ENCODE measurements around the gene P2RX6. TPM values are rescaled to one million over a fixed set of nuclear protein-coding genes. Genes with fewer than 3 reads are reported as not detected.

Gene P2RX6
- total RNA-seq, 1 experiment from 2014 or later: 1.3 TPM

DNA sequence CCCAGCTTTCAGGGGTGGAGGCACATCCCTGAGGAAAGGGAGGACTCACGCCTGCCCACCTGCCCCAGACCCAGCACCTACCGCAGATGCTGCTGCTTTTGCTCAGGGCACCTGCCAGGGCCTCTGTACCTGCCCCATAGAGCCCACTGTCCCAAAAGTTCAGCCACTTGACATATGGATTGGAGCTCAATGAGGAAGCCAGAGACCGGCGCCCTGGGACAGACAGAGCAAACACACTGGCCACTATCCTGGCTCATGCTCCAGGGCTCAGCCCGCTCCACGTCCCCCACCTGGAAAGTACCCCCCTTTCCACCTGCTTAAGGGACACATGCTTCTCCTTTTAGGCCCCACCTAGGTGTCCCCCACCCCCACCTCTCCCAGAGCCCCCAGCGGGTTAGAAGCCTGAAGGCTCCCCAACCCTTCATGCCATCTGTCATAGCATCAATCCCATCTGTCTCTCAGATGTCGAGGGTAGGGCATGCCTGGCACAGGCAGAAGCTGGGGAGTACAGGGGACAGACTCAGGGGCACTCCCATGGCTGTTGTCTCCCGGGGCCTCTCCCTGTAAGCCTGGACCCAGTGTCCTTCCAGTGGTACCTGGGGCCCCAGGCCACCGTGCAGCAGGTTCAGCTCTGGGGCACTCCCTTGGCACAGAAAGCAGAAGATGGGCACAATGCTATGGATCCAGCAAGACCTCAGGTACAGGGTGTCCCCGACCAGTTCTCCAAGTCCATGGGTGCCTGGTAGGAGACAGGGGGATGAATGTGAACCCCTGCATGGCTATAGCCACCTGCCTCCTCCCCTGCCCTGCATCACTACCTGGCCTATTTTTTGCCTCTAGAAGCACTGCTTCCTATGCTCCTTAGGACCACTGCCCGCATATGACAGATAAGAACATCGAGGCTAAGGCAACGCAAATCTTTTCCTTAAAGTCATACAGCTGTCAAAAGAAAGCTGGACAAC is 2.2 kb upstream of the P2RX6 start:
- DNase-seq (ENCODE audit: low read depth): no peak

DNA sequence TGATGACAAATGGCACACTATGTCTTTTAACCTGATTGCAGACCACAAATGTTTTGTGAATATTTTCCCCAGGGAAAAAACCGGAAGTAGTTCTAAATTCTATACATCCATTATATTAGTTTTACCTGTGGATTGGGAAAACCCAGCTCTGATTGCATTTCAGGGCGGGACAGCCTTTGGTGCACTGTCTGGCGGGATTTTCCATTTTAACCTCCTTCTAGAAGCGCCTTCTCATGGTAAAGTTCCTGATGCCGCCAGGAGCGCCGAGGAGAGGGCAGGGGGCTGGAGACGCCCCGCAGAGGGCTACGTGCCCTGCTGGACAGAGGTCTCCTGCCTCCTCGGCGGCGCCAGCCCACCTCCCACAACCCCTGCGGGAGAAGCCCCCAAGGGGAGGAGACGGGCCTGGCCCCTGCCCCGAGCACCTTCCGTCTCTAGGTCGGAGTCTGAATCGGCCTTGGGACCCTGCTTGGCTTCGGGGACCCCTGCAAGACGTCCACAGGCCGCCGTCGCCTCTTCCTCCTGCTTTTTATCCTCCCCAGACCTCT is 1.2 kb upstream of the P2RX6 start:
- DNase-seq (ENCODE audit: low read depth): no peak

DNA sequence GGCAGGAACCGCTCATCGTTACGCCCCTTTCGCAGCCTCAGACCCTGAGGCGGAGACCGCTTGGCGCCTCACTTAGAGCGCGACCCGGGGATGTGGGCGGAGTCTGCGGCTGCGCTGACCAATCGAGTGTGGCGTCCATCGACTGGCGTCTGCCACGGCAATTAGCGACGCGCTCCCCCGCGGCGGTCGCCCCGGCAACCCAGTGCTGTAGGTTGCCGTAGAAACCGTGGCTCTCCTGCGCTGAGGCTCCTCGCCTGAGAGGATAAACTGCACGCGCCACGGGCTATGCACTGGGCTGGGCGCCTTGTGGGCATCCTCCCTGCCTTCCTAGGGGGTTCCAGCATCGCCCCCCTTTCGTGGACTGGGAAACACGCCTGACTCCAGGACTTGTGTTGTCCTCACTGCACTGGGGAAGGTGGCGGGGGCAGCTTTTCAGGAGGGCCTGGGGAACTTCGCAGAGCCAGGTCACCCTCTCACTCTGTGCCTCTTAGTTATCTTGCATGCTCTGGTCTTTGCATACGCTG is 701 bp upstream of the P2RX6 start:
- peak; percentile 97 for DNase-seq (ENCODE audit: low read depth)

DNA sequence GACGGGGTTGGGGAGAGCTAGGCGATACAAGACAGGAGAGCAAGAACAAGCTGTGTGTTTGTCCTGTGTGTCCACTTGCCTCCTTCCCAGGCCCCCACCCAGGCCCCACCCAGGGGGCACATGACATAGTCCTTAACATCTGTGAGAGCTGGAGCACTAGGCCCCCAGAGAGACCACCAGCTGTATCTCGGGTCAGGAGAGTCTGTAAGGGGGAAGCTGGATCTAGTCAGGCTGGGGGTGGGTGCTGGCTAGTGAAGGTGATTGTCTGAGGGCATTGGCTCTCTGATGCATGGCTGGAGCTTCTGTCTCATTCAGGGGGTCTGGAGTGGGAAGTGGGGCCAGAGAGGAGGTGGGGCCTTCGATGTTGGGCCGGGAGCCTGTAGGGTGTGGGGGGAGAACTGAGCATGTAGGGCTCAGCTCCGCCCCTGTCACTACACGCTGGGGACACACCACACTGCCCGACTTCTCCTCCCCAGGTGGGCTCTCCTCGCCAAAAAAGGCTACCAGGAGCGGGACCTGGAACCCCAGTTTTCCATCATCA is 571 bp downstream of the P2RX6 start:
- no peak for DNase-seq (ENCODE audit: low read depth)

DNA sequence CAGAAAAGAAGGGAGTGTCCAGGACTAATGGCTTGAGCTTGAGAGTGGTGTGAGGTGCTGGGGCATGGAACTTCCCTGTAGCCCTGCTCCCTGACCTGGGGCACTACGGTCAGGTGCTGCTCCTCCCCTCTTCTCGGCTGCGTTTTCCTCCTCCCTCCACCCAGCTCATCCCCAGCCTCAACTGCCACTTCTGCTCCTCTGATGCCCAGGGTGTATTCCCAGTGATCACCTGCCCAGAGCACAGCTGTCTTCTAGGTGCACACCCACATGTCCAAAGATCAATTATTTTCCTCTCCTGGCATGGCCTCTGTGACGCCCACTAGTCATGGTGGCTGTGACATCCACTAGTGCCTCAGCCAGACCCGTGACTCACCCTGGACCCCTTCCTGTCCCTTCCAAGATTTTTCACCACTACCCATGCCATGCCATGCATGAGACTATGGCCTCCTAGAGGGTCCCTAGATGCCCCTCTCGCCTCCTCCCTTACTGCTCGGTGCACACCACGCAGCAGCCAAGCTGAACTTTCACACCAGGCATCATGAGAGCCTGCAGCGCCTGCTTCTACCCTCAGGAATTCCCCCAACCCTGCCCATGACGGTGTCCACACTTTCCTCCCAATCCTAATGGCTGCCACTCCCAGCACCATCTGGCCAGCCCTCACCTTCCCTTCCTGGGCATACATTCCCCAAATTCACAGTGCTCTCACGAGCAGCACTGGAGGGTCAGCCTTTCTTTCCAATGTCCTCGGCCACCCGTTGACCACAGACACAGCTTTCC is 1.9 kb downstream of the P2RX6 start:
- no peak for DNase-seq (ENCODE audit: low read depth)

DNA sequence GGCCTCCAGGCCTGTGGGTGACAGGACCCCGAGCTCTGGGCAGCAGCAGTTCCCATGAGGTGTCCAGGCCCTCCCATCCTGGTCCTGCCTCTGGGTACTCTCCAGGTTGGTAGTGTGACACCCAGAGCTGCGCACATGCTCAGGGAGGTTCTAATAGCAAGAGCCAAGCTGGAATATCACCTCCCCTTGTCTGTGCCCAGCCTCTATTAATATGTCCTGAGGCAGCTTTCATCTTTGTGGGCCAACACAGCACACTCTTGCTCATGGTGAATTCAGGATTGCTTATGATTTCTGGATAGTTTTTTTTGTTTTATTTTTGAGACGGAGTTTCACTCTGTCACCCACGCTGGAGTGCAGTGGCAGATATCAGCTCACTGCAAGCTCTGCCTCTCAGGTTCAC is 3.3 kb downstream of the P2RX6 start:
- DNase-seq (ENCODE audit: low read depth): no peak

DNA sequence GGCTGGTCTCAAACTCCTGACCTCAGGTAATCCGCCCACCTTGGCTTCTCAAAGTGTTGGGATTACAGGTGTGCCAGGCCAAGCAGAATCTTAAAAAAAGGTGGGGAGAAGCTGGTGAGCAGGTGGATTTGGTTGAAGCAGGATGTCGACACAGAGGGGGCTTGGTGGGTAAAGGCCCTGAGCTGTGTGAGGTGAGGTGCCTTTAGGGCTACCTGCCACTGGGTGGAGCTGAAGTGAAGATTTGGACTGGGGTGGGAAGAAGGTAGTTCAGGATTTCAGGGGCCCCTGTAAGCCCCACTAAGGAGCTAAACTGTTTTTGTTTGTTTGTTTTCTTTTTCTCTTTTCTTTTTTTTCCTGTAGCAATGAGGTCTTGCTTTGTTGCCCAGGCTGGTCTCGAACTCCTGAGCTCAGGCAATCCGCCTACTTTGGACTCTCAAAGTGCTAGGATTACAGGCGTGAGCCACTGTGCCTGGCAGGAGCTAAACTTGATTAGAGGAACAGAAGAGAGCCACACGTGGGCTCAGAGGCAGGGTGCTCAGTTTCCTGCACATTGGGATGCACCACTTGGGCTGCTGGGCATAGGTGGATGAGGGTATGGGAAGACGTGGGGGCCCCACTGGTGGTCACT is 6.0 kb downstream of the P2RX6 start:
- DNase-seq (ENCODE audit: low read depth): no peak

DNA sequence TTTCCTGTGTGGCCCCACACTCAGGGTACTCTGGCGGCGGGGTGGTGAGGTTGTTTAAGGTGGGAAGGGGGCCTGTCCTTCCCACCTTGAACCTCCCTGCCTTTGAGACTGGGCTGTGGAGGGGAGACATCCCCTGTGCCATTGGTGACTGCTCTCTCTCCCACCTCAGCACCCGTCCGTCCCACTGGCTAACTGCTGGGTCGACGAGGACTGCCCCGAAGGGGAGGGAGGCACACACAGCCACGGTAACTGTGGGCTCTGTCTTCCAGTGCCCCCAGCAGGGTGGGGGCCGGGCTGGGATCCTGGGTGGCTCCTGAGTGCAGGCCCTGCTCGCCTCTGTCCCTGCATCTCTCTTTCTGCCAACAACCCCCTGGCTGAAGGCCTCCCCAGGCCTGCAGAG is 7.5 kb downstream of the P2RX6 start:
- no peak for DNase-seq (ENCODE audit: low read depth)

DNA sequence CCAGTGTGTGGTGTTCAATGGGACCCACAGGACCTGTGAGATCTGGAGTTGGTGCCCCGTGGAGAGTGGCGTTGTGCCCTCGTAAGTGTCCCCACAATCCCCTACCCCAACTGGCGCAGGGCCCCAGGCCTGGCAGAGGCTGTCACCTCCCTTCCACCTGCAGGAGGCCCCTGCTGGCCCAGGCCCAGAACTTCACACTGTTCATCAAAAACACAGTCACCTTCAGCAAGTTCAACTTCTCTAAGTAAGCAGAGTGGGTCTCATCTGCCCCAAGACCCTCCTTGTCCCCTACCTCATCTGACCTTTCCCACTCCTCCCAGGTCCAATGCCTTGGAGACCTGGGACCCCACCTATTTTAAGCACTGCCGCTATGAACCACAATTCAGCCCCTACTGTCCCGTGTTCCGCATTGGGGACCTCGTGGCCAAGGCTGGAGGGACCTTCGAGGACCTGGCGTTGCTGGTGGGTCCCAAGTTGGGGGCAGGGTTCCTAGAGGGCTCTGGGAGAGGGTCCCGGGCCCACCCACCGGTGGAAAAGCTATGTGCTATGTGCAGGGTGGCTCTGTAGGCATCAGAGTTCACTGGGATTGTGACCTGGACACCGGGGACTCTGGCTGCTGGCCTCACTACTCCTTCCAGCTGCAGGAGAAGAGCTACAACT is 8.1 kb downstream of the P2RX6 start:
- DNase-seq (ENCODE audit: low read depth): no peak

DNA sequence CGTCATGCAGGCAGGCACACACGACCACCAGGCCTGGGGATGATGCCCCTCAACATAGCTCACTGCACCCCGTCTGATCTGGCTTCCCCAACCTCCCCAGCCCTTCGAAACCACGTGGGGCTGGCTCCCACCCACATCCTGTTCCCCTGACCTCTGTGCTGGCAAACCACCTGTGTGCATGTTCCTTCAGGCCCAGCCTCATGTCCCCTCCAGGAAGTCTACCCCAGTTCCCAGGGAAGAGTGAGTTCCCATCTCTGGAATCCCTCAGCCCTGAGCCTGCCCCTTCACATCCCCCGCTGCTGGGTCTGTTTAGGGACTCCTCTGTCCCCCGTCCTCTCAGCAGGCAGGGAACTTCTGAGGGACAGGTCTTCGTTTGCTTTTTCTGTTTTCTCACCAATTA is 10.3 kb downstream of the P2RX6 start:
- DNase-seq (ENCODE audit: low read depth): no peak

DNA sequence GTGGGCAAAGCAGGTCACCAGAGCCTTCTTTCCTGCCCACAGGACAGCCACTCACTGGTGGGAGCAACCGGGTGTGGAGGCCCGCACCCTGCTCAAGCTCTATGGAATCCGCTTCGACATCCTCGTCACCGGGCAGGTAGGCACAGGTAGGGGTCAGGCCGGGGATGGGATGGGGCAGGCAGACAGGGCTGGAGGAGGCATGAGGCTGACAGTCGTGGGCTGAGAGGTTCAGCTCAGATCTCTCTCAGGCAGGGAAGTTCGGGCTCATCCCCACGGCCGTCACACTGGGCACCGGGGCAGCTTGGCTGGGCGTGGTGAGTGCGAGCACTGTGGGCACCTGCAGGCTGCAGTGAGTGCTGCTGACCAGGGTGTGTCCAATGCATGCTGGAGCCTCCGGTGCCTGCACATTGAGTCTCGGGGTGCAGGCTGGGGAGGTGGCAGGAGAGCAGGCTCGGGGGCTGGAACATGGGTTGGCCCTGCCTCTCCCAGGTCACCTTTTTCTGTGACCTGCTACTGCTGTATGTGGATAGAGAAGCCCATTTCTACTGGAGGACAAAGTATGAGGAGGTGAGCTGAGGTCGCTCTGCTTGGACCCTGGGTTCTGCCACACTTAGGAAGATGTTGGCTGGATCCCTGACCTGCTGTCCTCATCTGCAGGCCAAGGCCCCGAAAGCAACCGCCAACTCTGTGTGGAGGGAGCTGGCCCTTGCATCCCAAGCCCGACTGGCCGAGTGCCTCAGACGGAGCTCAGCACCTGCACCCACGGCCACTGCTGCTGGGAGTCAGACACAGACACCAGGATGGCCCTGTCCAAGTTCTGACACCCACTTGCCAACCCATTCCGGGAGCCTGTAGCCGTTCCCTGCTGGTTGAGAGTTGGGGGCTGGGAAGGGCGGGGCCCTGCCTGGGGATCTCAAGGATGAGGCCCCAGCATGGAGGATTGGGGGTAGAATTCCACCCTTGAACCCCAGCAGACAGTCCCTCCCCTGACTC is 11.1 kb downstream of the P2RX6 start:
- DNase-seq (ENCODE audit: low read depth): no peak

DNA sequence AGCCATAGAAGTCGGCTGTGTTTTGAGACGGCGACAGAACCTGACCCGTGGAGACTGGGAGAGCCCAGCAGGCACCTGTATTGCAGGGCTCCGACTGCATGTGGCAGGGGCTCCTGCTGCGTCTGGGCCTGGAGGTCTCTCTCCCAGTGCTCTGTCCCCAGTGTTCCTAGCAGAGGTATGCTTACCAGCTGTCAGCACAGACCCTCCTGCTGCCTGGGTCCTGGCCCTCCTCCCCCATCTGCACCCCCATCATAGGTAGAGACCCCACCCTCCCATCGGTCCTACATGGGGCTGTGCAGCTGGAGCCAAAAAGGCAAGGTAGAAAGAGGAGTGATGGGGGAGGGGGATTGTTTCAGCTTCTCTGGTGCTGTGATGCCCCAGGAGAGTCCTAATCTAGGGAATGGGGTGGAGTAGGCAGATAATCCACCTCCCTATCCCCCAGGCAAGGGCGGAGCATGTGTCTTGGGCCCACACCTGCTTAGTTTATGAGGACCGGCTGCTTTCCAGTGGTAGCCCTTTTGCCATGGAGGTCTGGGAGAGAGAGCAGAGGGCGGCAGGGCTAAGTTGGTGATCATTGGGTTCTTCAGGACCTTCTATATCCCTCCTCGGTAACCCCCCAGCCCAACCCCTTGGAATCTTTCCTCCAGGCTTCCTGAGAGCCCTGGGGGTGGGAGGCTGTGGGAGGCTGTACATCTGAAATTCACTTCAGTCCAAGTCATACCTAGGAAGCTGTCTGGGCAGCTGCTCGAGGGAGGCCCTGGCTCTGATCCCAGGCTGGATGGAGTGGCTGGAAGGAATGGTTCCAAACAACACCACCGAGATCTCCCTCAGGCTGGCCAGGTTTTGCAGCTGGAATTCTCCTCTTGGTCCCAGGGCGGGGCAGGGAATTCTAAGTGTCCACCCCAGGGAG is 12.1 kb downstream of the P2RX6 start:
- DNase-seq (ENCODE audit: low read depth): no peak

DNA sequence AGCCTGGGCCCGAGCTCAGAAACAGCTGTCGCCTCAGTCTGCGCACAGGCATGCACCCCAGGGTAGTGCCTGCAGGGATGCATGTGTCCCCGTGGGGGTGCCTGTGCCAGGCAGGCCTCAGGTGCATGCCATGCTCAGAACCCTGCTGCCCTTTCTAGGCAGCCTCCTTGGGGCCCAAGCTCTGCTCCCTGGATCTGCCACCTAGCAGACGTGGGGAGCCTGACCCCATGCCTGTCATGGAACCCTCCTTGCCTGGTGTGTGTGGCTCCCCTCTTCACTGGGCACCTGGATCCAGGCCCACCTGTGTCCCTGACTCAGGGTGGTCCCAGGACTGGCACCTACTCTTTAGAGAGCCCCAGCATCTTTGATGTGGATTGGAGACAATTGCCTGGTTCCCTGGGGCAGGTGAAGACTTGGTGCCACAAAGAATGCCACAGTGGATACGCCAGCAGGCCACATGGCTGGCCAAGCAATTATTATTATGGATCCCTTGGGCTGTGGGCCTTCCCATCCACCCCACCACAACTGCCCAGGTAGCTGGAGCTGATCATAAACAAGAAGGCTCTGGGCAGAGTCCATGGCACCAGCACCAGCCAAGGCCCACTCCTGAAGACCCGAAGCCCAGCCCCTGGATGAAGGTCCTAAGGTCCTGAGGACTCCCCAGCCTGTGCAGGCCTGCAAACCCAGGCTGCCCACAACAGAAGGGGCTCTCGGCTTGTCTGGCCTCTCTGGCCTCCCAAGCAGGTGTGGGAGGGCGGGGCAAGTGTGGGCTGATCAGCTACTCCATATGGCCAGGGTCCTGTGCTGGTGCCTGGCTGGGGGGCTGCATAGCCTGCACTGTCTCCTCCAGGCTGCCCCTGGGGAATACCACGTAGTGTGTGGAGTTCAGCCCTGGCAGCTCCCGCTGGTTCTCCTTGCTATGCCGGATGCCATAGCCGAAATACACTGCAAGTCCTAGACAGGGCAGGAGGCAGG is 13.6 kb downstream of the P2RX6 start:
- DNase-seq (ENCODE audit: low read depth): no peak

DNA sequence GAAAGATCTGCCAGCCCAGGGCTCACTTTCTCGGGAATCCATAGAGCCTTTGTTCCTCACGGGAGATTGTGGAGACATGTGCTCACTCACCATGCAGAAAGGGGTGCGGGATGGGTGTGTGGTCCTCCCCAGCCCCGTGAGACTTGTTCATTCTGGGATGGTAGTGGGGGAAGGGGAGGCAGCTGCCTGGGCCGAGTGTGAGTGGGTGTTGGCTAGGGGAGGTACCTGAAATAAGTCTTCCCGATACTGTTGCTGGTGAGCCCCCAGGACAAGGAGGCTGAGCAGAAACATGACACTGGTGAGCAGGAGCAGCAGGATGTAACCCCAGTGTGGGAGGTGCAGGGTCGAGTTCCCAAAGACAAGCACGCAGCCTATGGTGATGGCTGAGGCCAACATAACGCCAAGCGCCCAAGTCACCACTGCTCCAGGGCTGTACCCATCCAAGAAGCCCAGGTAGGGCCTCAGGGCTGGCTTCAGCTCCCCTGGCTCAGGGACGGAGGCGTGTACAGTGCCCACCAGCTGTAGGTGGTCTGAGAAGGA is 14.6 kb downstream of the P2RX6 start:
- no peak for DNase-seq (ENCODE audit: low read depth)

DNA sequence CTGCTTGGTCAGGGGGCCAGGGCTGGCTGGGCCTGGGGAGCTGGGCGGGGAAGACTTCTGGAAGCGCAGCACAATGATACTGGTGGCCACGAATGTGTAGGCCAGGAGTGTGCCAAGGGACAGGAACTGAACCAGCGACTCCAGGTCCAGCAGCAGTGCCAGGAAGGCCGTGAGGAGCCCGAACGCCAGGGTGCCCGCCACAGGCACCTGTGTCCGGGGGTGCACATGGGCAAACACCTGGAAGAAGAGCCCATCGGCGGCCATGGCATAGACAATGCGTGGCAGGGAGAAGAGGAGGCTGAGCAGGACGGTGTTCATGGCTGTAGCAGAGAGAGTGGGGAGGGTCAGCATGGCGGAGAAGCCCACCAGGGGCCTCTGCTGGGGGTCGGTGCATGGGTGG is 15.1 kb downstream of the P2RX6 start:
- no peak for DNase-seq (ENCODE audit: low read depth)

DNA sequence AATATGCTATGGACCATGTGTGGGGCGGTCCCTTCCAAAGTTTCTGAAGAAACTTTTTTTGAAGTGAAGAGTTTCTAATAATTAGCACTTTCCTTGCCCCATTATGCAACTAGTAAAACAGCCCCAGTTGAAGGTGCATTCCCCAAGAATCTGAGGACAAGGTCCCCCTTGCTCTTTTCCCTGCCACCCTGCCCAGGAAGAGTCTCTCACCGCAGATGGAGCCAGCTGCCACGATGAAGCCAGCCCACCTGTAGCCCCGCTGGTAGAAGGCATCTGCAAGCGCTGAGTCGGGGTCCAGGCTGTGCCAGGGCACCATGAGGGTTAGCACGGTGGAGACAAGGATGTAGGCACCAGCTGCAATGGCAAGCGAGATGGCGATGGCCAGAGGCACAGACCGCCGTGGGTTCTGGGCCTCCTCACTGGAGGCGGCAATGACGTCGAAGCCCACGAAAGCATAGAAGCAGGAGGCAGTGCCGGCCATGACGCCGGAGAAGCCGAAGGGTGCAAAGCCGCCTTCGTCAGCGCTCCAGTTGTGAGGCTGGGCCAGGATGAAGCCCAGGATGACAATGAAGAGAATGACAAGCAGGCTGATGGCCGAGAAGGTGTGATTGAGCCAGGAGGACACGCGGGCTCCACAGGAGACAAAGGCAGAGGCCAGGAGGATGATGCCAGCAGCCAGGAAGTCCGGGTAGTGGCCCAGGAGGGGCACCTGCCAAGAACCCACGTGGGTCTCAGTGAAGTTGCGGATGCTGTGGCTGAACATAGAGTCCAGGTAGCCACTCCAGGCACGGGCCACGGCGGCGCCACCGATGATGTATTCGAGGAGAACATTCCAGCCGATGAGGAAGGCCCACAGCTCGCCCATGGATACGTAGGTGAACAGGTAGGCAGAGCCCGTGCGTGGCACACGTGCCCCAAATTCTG is 15.9 kb downstream of the P2RX6 start:
- DNase-seq (ENCODE audit: low read depth): no peak

Data from Daoy (cell line).